ENCODE data around the gene NTN1.

Gene NTN1

GRCh38 chr17:9024497-9024896 is 3.2 kb downstream of the NTN1 start:
- Histone ChIP-seq H3K9me2 (ENCODE audit: low read depth, low read length) (no peaks in the 10 kb centered on the region), H3K36me3 (ENCODE audit: insufficient read depth, low read length) (no peaks in the 10 kb centered on the region), H3K27me3 (ENCODE audit: insufficient read depth, low read length) (peaks cover 2% of the 10 kb centered on the region; the same call in 1 of the 2 replicates), H3K9ac (ENCODE audit: low read length) (no peak overlapping the region), H4K20me1 (ENCODE audit: insufficient read depth, low read length) (no peaks in the 10 kb centered on the region), H3K4me3 (ENCODE audit: low read depth, low read length, poor library complexity, severe bottlenecking) (no peak overlapping the region), H3K4me1 (ENCODE audit: insufficient read depth, low read length, severe bottlenecking) (no peaks in the 10 kb centered on the region), H3K79me2 (ENCODE audit: insufficient read depth, low read length) (no peaks in the 10 kb centered on the region), H2AFZ (ENCODE audit: low read length) (no peak overlapping the region), H3K27ac (ENCODE audit: low read depth, low read length, poor library complexity, severe bottlenecking) (no peak overlapping the region), H3F3A (ENCODE audit: insufficient read depth, low read length) (no peaks in the 10 kb centered on the region), H3K9me3 (ENCODE audit: low read length) (no peaks in the 10 kb centered on the region), H3K4me2 (ENCODE audit: low read length) (no peak overlapping the region)
- TF ChIP-seq, protein P1, sequence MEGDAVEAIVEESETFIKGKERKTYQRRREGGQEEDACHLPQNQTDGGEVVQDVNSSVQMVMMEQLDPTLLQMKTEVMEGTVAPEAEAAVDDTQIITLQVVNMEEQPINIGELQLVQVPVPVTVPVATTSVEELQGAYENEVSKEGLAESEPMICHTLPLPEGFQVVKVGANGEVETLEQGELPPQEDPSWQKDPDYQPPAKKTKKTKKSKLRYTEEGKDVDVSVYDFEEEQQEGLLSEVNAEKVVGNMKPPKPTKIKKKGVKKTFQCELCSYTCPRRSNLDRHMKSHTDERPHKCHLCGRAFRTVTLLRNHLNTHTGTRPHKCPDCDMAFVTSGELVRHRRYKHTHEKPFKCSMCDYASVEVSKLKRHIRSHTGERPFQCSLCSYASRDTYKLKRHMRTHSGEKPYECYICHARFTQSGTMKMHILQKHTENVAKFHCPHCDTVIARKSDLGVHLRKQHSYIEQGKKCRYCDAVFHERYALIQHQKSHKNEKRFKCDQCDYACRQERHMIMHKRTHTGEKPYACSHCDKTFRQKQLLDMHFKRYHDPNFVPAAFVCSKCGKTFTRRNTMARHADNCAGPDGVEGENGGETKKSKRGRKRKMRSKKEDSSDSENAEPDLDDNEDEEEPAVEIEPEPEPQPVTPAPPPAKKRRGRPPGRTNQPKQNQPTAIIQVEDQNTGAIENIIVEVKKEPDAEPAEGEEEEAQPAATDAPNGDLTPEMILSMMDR (IDR thresholded peaks at IDR 0.05; ENCODE audit: low read length) = no peak
- TF ChIP-seq EZH2 (IDR thresholded peaks at IDR 0.05; ENCODE audit: borderline replicate concordance, low read length) = no peak

- no peak overlapping the region for H3K4me3 ChIP-seq (ENCODE audit: low read depth, low read length, poor library complexity, severe bottlenecking)
- H3F3A ChIP-seq (ENCODE audit: insufficient read depth, low read length) = no peaks in the 10 kb centered on the region
- no peak overlapping the region for H3K27ac ChIP-seq (ENCODE audit: low read depth, low read length, poor library complexity, severe bottlenecking)
- no peak overlapping the region for H3K4me2 ChIP-seq (ENCODE audit: low read length)
- H3K9ac ChIP-seq (ENCODE audit: low read length) = no peak overlapping the region
- H3K36me3 ChIP-seq (ENCODE audit: insufficient read depth, low read length) = no peaks in the 10 kb centered on the region
- H3K27me3 ChIP-seq (ENCODE audit: insufficient read depth, low read length) = no peaks in the 10 kb centered on the region; the same call in 1 of the 2 replicates
- H3K9me2 ChIP-seq (ENCODE audit: low read depth, low read length) = no peaks in the 10 kb centered on the region
- H3K9me3 ChIP-seq (ENCODE audit: low read length) = no peaks in the 10 kb centered on the region
- no peaks in the 10 kb centered on the region for H3K4me1 ChIP-seq (ENCODE audit: insufficient read depth, low read length, severe bottlenecking)
- H2AFZ ChIP-seq (ENCODE audit: low read length) = no peak overlapping the region
- H4K20me1 ChIP-seq (ENCODE audit: insufficient read depth, low read length) = no peaks in the 10 kb centered on the region
- TF ChIP-seq, protein P1 (IDR thresholded peaks at IDR 0.05; ENCODE audit: low read length) = no peak
- no peak for TF ChIP-seq EZH2 (IDR thresholded peaks at IDR 0.05; ENCODE audit: borderline replicate concordance, low read length)
- H3K79me2 ChIP-seq (ENCODE audit: insufficient read depth, low read length) = no peaks in the 10 kb centered on the region
These were observed 5.4 kb downstream of the NTN1 start for GRCh38 chr17:9026741-9027140.

GRCh38 chr17:9028202-9028987 is 7.1 kb downstream of the NTN1 start:
- H3K4me3 ChIP-seq (ENCODE audit: low read depth, low read length, poor library complexity, severe bottlenecking) = no peak overlapping the region
- no peaks in the 10 kb centered on the region; the same call in 1 of the 2 replicates for H3K27me3 ChIP-seq (ENCODE audit: insufficient read depth, low read length)

More at GRCh38 chr17:9028202-9028987, 7.1 kb downstream of the NTN1 start:
- Histone ChIP-seq H3K9me2 (ENCODE audit: low read depth, low read length) (no peaks in the 10 kb centered on the region), H3K27ac (ENCODE audit: low read depth, low read length, poor library complexity, severe bottlenecking) (no peak overlapping the region), H3K79me2 (ENCODE audit: insufficient read depth, low read length) (no peaks in the 10 kb centered on the region), H3K9me3 (ENCODE audit: low read length) (no peaks in the 10 kb centered on the region), H3K36me3 (ENCODE audit: insufficient read depth, low read length) (no peaks in the 10 kb centered on the region), H3K4me2 (ENCODE audit: low read length) (no peak overlapping the region), H2AFZ (ENCODE audit: low read length) (no peak overlapping the region), H3K9ac (ENCODE audit: low read length) (no peak overlapping the region), H3F3A (ENCODE audit: insufficient read depth, low read length) (no peaks in the 10 kb centered on the region), H3K4me1 (ENCODE audit: insufficient read depth, low read length, severe bottlenecking) (no peaks in the 10 kb centered on the region), H4K20me1 (ENCODE audit: insufficient read depth, low read length) (no peaks in the 10 kb centered on the region)
- no peak for TF ChIP-seq EZH2 (IDR thresholded peaks at IDR 0.05; ENCODE audit: borderline replicate concordance, low read length)
- TF ChIP-seq, protein P1 (IDR thresholded peaks at IDR 0.05; ENCODE audit: low read length) = no peak

Data from OCI-LY1 (cell line).